ENCODE results near the gene LRRC37B.
A peak's percentile ranks its signal among the peaks of the same experiment; 100 is the strongest.
"Not testable (repeated sequence)": the region's sequence is repeated elsewhere in the genome, so short reads cannot be mapped to it uniquely, and the experiment has no call there.

Gene LRRC37B

DNA sequence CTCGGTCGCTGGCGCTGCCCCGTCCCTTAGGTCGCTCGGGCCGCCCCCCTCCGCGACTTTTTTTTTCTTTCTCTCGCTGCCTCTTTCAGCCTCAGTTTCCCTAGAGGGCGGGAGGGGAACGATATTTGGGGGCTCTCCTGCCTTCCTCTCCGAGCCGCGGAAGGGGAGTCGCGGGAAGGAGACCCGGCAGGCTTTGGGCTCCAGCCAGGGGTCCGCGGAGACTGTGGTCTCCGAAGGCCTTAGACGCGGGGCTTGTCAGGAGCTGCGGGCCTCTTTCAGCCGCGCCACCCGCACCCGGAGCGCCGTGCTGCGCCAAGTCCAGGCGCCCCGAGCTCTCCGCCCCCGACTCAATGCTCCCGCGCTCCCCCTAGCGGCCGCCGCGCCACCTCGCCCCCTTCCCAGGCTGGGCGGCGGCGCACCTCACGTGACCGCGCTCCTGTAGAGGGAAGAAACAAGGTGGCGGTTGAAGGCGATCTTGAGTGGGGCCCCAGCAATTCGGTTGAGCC is at the start of gene LRRC37B:
LRRC37B (plus strand) TSS at position 427 of the 506 bp plus-strand sequence. CDS start 14,010 bp downstream, outside the sequence.
- DNase-seq, result peak; percentile 30

DNA sequence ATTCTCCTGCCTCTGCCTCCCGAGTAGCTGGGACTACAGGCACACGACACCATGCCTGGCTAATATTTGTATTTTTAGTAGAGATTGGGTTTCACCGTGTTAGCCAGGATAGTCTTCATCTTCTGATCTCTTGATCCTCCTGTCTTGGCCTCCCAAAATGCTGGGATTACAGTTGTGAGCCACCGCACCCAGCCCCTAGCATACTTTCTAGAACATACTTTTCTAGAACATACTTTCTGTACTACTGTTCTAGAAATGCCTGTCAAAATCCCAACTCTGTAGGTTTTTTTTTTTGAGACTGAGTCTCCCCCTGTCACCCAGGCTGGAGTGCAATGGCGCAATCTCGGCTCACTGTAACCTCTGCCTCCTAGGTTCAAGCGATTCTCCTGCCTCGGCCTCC is 43.1 kb upstream of the LRRC37B start:
- DNase-seq, result not testable (repeated sequence)

DNA sequence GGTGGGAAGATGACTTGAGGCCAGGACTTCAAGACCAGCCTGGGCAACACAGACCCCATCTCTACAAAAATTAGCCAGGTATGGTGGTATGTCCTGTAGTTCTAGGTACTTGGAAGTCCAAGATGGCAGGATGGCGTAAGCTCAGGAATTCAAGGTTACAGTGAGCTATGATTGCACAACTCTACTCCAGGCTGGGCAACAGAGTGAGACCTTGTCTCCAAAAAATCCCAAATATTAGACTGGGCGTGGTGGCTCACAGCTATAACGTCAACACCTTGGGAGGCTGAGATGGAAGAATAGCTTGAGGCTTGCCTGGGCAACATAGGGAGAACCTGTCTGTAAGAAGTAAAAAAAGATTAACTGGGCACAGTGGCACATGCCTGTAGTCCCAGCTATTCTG is 39.5 kb upstream of the LRRC37B start:
- DNase-seq, result no peak

DNA sequence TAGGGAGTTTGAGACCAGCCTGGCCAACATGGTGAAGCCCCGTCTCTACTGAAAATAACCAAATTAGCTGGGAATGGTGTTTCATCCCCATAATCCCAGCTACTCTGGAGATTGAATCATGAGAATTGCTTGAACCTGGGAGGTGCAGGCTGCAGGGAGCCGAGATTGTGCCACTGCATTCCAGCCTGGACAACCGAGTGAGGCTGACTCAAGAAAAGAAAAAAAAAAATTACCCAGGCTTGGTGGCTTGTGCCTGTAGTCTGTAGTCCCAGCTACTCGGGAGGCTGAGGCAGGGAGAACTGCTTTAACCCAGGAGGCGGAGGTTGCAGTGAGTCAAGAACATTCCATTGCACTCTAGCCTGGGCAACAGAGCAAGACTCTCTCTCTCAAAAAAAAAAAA is 36.8 kb upstream of the LRRC37B start:
- not testable (repeated sequence) for DNase-seq

DNA sequence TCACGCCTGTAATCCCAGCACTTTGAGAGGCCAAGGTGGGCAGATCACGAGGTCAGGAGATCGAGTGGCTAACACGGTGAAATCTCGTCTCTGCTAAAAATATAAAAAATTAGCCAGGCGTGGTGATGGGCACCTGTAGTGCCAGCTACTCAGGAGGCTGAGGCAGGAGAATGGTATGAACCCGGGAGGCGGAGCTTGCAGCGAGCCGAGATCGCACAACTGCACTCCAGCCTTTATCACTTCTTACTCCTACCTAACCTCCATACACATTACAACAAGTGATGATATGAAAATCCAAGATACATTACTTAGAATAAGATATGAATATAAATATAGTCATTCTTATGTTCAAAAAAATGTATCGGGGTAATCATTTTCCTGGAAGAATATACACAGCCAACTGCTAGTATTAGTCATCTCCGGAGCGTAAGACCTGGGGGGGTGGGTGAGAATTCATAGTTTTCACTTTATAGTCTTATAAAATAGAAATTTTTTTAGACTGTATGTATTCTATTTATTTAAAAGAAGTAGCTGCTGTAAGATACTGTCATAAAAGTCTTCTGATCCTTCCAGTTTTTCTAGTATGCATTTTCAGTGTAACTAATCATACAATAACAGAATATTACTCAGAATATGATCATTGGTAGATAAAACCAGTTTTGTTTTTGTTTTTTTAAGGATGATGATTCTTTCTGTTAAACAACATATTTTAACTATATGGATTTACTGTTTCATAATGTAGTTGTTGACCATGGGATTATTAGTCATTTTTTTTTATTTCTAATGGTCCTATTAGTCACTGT is 32.7 kb upstream of the LRRC37B start:
- not testable (repeated sequence) for DNase-seq

DNA sequence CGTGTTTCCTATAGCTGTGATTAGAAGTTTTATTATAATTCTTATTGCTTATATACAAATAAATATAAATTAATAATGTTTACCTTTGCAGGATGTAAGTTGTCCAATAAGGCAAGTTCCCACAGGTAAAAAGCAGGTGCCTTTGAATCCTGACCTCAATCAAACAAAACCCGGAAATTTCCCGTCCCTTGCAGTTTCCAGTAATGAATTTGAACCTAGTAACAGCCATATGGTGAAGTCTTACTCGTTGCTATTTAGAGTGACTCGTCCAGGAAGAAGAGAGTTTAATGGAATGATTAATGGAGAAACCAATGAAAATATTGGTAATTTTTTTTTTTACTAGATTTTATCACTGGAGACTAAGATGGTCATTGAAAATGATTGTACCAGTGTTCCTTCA is 31.8 kb upstream of the LRRC37B start:
- not testable (repeated sequence) for DNase-seq

DNA sequence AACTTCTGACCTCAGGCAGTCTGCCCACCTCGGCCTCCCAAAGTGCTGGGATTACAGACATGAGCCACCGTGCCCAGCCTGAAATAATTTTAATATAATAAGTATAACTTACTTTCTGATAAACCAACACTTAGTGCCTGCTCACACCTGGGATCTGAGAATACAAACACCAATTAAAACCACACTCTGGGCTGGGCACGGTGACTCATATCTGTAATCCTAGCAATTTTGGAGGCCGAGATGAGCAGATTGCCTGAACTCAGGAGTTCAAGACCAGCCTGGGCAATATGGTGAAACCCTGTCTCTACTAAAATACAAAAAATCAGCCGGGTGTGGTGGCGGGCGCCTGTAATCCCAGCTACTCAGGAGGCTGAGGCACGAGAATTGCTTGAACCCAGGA is 15.4 kb upstream of the LRRC37B start:
- not testable (repeated sequence) for DNase-seq

DNA sequence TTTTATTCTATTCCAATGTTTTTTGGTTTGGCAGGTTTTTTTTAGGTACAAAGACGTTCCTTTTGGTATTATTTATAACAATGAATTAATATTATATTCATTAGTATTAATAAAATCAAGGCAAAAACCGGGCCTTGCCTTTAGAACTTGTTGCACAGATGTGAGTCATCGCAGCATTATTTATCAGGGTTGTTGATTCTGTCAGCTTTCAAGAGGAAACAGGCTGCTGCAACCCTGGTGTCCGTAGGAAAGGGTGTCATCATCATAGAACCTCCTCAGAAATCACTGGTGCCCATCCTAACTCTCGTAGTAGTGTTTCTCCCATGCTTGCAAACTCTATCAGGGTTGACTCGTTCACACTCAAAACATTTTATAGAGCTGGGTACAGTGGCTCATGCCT is 10.2 kb upstream of the LRRC37B start:
- no peak for DNase-seq

DNA sequence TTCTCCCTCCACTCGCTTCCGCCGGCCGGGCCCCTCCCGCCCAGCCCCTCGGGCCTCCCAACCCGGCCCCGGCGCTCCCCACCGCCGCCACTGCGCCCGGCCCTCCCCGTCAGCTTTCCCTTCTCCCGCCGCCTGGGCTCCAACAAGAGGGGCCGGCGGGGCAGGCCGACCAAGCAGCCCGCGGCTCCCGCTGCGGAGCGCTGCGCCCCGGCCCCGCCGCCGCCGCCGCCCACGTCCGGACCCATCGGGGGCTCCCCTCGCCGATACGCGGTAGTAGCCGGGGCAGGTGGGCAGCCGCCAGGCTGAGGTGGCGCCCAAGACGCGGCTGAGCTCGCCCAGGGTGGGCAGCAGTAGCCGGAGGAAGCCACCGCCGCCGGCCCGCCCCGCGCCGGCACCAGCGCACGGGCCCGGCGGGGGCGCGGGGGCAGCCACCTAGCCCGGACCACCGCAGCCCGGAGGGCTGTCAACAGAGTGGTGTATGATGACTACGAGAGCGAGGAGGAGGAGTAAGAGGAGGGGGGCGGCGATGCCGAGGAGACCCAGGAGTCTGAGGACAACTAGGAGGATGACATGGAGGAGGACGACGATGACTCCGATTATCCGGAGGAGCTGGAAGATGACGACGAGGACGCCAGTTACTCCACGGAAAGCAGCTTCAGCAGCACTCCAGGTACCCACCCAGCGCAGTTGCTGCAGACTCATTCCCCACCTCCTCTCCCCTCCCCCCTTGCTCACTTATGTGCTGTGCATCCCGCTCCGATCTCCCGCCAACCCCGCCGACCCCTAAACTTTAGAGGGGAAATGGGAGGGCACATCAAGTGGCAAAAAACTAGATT is 498 bp downstream of the LRRC37B start:
- DNase-seq, result no peak

DNA sequence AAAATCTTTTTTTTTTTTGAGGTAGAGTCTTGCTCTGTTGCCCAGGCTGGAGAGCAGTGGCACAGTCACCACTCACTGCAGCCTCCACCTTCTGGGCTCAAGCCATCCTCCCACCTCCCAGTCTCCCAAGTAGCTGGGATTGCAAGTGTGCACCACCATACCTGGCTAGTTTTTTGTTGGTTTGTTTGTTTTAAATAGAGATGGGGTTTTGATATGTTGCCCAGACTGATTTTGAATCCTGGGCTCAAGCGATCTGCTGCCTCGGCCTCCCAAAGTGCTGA is 2.0 kb downstream of the LRRC37B start:
- DNase-seq, result no peak

DNA sequence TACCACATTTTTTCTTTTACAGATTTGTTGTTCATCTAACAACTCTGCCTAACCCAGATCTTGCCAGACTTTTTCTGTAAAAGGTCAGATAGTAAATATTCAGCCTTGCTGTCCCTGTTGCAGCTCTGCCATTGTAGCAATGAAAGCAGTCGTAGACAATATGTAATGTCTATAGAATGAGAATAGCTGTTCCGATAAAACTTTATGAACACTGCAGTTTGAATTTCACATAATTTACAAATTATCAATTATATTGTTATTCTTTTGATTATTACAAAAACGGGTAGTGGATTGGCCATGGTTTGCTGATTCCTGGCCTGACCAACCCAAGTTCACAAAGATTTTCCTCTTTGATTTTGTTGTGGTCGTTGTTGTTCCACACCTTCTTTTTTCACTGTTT is 2.9 kb downstream of the LRRC37B start:
- DNase-seq, result no peak

DNA sequence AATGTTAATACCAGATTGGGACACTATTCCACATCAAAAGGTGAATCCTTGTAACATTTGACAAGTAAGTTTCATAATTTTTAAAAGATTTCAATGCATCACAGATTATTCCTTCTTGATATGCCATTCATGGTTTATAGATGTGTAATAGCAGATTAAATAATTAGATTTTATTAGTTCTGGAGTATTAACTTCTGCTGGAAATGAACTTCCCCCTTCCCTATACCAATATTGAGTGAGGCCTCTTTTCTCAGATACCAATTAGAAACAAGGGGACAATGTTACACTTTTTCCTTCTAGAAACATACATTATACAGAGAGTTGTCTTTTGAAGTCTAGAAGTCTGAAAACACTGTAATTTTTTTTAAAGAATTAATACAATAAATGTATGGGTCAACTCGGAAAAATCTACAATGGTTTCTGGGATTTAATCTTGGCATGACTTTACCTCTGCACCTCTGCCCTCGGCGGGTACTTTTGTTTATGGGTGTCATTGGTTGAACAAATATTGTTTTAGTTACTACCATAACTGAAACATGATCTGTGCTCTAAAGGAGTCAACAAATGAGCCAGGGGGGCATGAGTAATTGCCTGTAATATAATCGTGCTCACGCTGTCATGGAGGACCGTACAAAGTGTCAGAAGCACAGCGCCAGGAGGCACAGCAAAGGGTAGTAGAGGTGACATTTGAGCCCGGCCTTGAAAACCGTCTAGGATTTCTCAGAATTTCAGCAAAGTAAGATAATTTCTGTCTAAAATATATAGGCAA is 8.2 kb downstream of the LRRC37B start:
- no peak for DNase-seq

DNA sequence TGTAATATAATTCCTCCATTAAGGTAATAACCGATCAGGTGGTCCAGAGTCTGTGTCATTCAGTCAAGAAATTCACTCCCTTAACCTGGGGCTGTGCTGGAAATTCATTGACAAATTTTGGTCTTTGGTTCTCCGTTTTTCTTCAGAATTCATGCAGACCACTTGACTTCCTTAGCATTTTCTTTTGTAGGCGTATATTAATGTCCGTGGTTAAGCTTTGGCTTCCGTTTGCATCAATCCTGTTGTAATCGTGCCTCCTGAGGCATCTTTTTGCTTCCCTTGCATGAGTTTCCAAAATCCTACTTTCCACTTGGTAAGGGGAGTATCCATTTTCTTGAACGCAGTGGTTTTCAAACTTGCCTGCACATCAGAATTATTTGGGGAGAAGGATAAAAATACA is 9.0 kb downstream of the LRRC37B start:
- no peak for DNase-seq

DNA sequence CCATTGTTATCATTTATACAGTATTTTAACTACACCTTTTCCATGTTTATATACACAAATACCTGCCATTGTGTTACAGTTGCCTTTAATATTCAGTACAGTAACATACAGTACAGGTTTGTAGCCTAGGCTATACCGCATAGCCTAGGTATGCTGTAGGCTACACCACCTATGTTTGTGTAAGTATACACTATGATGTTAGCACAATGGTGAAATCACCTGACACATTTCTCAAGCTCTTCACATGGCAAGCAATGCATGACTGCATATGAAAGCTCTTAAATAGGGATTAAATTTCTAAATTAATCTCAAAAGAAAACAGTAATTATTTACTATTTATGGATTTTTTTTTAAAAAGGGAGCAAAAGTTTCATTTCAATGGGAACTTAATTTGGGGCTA is 12.0 kb downstream of the LRRC37B start:
- no peak for DNase-seq

DNA sequence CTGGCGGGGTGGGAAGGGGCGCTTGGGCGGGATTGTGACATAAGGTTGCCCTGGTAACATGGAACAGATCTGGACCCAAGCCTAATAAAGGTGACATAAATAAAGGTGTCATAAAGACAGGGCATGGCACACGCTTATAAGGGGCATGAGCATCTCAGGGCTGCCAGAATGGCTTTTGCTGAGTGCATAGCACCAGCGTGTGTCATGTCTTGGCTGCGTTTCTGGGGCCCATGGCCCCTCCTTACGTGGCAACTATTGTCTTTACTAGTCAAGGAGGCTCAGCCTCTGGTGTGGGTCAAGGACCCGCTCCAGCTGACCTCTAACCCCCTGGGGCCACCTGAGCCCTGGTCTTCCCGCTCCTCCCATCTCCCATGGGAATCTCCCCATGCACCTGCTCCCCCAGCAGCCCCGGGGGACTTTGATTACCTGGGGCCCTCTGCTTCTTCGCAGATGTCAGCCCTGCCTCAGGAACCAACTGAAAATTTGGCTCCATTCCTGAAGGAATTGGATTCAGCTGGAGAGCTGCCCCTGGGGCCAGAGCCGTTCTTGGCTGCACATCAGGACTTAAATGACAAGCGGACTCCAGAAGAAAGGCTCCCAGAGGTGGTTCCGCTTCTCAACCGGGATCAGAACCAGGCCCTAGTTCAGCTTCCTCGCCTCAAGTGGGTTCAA is 13.9 kb downstream of the LRRC37B start:
- DNase-seq, result no peak

DNA sequence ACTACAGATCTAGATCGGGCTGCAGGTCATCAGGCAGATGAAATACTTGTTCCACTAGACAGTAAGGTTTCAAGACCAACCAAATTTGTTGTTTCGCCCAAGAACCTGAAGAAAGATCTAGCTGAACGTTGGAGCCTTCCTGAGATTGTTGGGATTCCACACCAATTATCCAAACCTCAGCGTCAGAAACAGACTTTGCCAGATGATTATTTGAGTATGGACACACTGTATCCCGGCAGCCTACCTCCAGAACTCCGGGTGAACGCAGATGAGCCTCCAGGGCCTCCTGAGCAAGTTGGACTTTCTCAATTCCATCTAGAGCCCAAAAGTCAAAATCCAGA is 14.4 kb downstream of the LRRC37B start:
- no peak for DNase-seq

DNA sequence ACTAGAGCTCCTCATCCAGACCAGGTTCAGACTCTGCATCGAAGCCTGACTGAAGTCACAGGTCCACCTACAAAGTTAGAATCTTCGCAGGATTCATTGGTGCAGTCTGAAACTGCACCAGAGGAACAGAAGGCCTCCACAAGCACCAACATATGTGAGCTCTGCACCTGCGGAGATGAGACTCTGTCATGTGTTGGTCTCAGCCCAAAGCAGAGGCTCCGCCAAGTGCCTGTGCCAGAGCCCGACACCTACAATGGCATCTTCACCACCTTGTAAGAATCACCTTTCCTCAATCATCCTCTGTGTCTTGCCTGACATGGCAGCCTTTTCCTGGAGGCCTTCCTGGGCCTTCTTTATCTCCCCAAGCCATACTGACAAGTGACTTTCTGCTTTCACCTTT is 15.4 kb downstream of the LRRC37B start:
- DNase-seq, result not testable (repeated sequence)

DNA sequence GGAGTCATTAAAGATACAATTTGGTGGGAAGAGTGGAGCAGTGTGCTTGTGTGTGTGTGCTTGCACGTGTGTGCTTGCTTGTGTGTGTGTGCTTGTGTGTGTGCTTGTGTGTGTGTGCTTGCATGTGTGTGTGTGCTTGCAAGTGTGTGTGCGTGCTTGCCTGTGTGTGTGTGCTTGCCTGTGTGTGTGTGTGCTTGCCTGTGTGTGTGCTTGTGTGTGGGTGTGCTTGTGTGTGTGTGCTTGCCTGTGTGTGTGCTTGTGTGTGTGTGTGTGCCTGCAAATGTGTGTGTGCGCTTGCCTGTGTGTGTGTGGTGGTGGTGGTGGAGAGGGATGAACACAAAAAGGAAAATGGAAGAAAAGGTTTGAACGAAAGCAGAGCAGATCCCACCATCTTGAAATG is 20.1 kb downstream of the LRRC37B start:
- DNase-seq, result not testable (repeated sequence)

DNA sequence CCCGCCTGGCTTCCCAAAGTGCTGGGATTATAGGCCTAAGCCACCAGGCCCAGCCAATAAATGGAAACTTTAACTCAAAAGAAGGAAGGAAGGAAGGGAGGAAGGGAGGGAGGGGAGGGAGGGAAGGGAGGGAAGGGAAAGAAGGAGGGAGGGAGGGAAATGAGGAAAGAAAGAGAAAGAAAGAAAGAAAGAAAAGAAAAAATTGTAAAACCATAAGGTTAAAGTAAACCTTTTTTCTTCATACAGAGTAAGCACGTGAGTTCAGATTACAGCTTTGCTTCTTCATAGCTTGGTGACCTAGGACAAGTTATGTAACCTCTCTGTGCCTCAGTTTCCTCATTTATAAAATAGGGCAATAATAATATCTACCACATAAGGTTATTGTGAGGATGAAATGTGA is 26.0 kb downstream of the LRRC37B start:
- no peak for DNase-seq

DNA sequence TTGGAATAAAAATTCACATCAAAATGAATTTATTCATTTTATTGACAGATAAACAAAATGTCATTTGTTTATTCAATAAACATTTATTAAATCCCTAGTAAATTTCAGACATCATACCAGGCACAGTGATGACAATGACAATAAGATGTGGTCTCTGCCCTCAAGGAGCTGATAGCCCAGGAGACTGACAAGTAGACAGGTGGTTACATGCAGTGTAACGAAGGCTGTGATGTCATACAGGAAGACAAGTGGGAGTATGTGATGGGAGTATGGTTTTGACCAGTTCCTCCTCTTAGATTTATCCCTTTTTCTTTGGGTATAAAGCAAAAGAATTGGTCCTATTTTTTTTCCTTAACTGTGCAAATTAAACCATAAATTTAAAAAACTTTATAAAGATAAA is 26.6 kb downstream of the LRRC37B start:
- not testable (repeated sequence) for DNase-seq

DNA sequence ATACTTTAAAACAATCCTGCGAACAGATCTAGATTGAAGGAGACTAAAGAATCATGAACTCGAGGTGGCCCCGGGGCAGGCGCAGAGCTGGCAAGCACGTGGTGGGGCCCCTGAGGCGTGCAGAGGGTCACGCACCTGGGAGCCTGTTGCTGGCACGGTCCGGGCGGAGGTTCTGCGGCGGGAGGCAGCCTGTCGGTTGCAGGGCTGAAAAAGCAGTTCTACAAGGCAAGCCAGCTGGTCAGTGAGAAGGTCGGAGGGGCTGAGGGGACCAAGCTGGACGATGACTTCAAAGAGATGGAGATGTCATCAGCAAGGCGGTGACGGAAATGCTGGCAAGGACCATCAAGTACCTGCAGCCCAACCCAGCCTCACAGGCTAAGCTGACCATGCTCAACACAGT is 33.1 kb downstream of the LRRC37B start:
- DNase-seq, result not testable (repeated sequence)

DNA sequence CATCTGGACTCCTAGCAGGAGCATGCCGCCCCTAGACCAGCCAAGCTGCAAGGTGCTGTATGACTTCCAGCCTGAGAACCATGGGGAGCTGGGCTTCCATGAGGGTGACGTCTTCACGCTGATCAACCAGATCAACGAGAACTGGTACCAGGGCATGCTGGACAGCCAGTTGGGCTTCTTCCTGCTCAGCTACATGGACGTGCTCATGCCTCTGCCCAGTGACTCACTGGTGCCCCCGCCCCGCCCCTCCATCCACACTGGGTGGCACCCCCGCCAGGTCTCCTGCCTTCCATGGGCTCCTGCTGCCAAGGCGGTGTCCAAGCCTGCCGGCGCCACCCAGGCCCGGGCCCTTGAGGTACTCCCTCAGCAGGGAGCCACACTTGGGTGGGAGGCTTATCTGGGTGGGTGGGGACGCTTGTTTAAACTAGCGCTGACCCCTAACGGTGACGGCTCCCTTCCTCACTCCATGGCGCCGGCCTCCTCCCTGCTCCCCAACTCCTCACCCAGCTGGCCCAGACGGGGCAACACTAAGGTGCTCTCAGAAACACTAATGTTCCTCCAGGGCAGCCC is 34.2 kb downstream of the LRRC37B start:
- DNase-seq, result not testable (repeated sequence)

DNA sequence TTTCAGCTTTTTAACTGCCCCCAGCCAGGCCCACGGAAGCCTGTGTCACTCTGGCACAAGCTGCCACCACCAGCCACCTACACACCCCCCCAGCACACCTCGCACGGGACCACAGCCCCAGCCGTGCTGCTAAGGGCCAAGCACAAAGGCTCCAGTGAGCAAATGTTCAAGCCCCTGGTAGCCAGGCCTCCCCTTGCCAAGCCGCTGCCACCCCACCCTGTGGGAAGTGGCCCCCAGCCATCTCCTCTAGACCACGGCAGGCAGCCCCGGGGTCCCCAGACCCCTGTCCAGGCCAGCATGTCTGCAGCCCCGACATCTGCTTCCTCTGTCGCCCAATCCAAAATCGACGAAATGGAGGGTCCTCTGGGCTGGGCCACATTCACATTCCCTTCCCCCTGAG is 35.1 kb downstream of the LRRC37B start:
- not testable (repeated sequence) for DNase-seq
